ENCODE data around the gene SORCS2.

The SORCS2 gene

GRCh38 chr4:7498446-7499200, 306.3 kb downstream of the SORCS2 start:
- TF ChIP-seq CTCF (IDR thresholded peaks at IDR 0.05; ENCODE audit: insufficient read depth, low read length, missing control alignments) = no peak
- H3K4me3 ChIP-seq (ENCODE audit: low read depth, low read length) = no peak overlapping the region
- CTCF ChIA-PET = no interaction called here
- DNase-seq (ENCODE audit: low read depth, low spot score) = no peak
- POLR2A ChIA-PET = no interaction called here

- no peak for DNase-seq (ENCODE audit: low read depth, low spot score)
- no peak for TF ChIP-seq CTCF (IDR thresholded peaks at IDR 0.05; ENCODE audit: insufficient read depth, low read length, missing control alignments)
- ChIA-PET POLR2A (no interaction called here), CTCF (no interaction called here)
- H3K4me3 ChIP-seq (ENCODE audit: low read depth, low read length) = no peak overlapping the region
Observed at GRCh38 chr4:7499661-7500060, 307.3 kb downstream of the SORCS2 start.

- POLR2A ChIA-PET = no interaction called here
- no peak for TF ChIP-seq CTCF (IDR thresholded peaks at IDR 0.05; ENCODE audit: insufficient read depth, low read length, missing control alignments)
- no peak overlapping the region for H3K4me3 ChIP-seq (ENCODE audit: low read depth, low read length)
- DNase-seq (ENCODE audit: low read depth, low spot score) = no peak
- CTCF ChIA-PET = no interaction called here
Observed at GRCh38 chr4:7500404-7500803, 308.1 kb downstream of the SORCS2 start.

- no peak overlapping the region for H3K4me3 ChIP-seq (ENCODE audit: low read depth, low read length)
- no peak for TF ChIP-seq CTCF (IDR thresholded peaks at IDR 0.05; ENCODE audit: insufficient read depth, low read length, missing control alignments)
- no peak for DNase-seq (ENCODE audit: low read depth, low spot score)
- CTCF ChIA-PET = no interaction called here
- POLR2A ChIA-PET = no interaction called here
Observed at GRCh38 chr4:7501314-7501713, 309.0 kb downstream of the SORCS2 start.

GRCh38 chr4:7501873-7502272, 309.5 kb downstream of the SORCS2 start:
- TF ChIP-seq CTCF (IDR thresholded peaks at IDR 0.05; ENCODE audit: insufficient read depth, low read length, missing control alignments) = no peak
- no peak for DNase-seq (ENCODE audit: low read depth, low spot score)
- no peak overlapping the region for H3K4me3 ChIP-seq (ENCODE audit: low read depth, low read length)
- ChIA-PET POLR2A (no interaction called here), CTCF (no interaction called here)

GRCh38 chr4:7503559-7504249, 311.4 kb downstream of the SORCS2 start:
- POLR2A ChIA-PET = no interaction called here
- TF ChIP-seq CTCF (IDR thresholded peaks at IDR 0.05; ENCODE audit: insufficient read depth, low read length, missing control alignments) = no peak
- no peak for DNase-seq (ENCODE audit: low read depth, low spot score)
- CTCF ChIA-PET = interaction anchor here (0.9 kb wide), 1 partner anchor 219 kb away, joined by 3 read pairs; no protein-coding TSS in a partner anchor
- no peak overlapping the region for H3K4me3 ChIP-seq (ENCODE audit: low read depth, low read length)
